H1 (cell line): ENCODE results near the gene DENND1A. TPM values are rescaled to one million over a fixed set of nuclear protein-coding genes. Genes with fewer than 3 reads are reported as not detected.

Experiments used
- CTCF ChIA-PET: fragments of 300-600 bp; sonication (Branson Sonifier 250); formaldehyde crosslinking; loops from one replicate; lab custom pipeline; 2021; ENCODE audit not compliant: partially characterized antibody; lab: Charles Lee
- POLR2A ChIA-PET: fragments of 300-600 bp; sonication (Branson Sonifier 250); formaldehyde crosslinking; loops from one replicate; lab custom pipeline; 2021; ENCODE audit warnings: inconsistent platforms; ENCODE audit not compliant: partially characterized antibody; lab: Charles Lee
- DNase-seq, 2 experiments: peaks; one replicate each; pipeline versions ENCODE4 v3.0.0 to v3.0.0-alpha.2; 2010 to 2022; ENCODE audit warnings: low spot score in 2 of 2, low read depth in 1 of 2, mixed read lengths in 1 of 2
- FAIRE-seq: peaks from 2 replicates; lab custom pipeline; 2011; peaks lifted over from hg19 to GRCh38; lab: Jason Lieb, UNC
- H2AFZ ChIP-seq: 2 replicates; pipeline ENCODE4 v1.8.1; 2012; ENCODE audit warnings: low read length, inconsistent platforms
- H2AK5ac ChIP-seq: 2 replicates; pipeline ENCODE4 v1.6.1; 2013; ENCODE audit warnings: low read depth, low read length
- H2BK120ac ChIP-seq: replicated peaks from 2 replicates; pipeline ENCODE3; 2013; ENCODE audit warnings: low read depth, low read length, inconsistent platforms
- H2BK12ac ChIP-seq: 2 replicates; pipeline ENCODE4 v1.6.1; 2013; ENCODE audit warnings: low read depth, low read length
- H2BK15ac ChIP-seq: 2 replicates; pipeline ENCODE4 v1.6.1; 2013; ENCODE audit warnings: low read length
- H2BK20ac ChIP-seq: 2 replicates; pipeline ENCODE4 v1.6.1; 2013; ENCODE audit warnings: low read length
- H2BK5ac ChIP-seq: 2 replicates; pipeline ENCODE4 v1.6.1; 2013; ENCODE audit warnings: low read depth, low read length
- H3K14ac ChIP-seq: 2 replicates; pipeline ENCODE4 v1.6.1; 2013; ENCODE audit warnings: inconsistent platforms; ENCODE audit not compliant: insufficient read length
- H3K18ac ChIP-seq: 2 replicates; pipeline ENCODE4 v1.6.1; 2013; ENCODE audit warnings: low read length; ENCODE audit errors: extremely low read depth
- H3K23ac ChIP-seq: 2 replicates; pipeline ENCODE4 v1.6.1; 2013; ENCODE audit warnings: inconsistent platforms; ENCODE audit not compliant: insufficient read length
- H3K23me2 ChIP-seq: 2 replicates; pipeline ENCODE4 v1.6.1; 2013; ENCODE audit warnings: low read depth, low read length
- H3K27ac ChIP-seq: 2 replicates; pipeline ENCODE4 v1.6.1; 2011; ENCODE audit warnings: low read depth, low read length, inconsistent platforms
- H3K27me3 ChIP-seq, 4 experiments: replicated peaks in 1 of 4; 1 replicate in 1 of 4; 2 replicates in 3 of 4; pipeline versions ENCODE4 v1.6.1 to v1.8.1; 2011 to 2013; ENCODE audit warnings: low read length in 3 of 4, mild to moderate bottlenecking in 3 of 4, inconsistent platforms in 2 of 4, mixed read lengths in 2 of 4, moderate library complexity in 1 of 4; ENCODE audit not compliant: control insufficient read depth in 3 of 4, insufficient read depth in 3 of 4; ENCODE audit errors: extremely low read depth in 1 of 4
- H3K36me3 ChIP-seq, 4 experiments: 2 replicates each; pipeline versions ENCODE4 v1.6.1 to v1.8.1; 2011 to 2013; ENCODE audit warnings: mild to moderate bottlenecking in 4 of 4, low read length in 3 of 4, moderate library complexity in 2 of 4, control low read depth in 1 of 4, inconsistent platforms in 1 of 4; ENCODE audit not compliant: insufficient read depth in 4 of 4, control insufficient read depth in 2 of 4
- H3K4ac ChIP-seq: replicated peaks from 2 replicates; pipeline ENCODE3; 2013; ENCODE audit warnings: low read length, low read depth, mixed read lengths, inconsistent platforms; ENCODE audit not compliant: insufficient read length
- H3K4me1 ChIP-seq, 4 experiments: replicated peaks in 1 of 4; 1 replicate in 1 of 4; 2 replicates in 3 of 4; pipeline versions ENCODE4 v1.6.1 to v1.8.1; 2011 to 2013; ENCODE audit warnings: low read length in 3 of 4, inconsistent platforms in 2 of 4, mixed read lengths in 1 of 4; ENCODE audit not compliant: insufficient read depth in 4 of 4, control insufficient read depth in 3 of 4
- H3K4me2 ChIP-seq, 2 experiments: 2 replicates each; pipeline versions ENCODE4 v1.6.1 to v1.8.1; 2011 to 2013; ENCODE audit warnings: low read depth in 2 of 2, low read length in 2 of 2, control low read depth in 1 of 2, inconsistent platforms in 1 of 2, mild to moderate bottlenecking in 1 of 2; ENCODE audit not compliant: insufficient read depth in 1 of 2
- H3K4me3 ChIP-seq, 4 experiments: fragments of 200-600, 300-600 bp in 1 of 4; sonication (generic), shearing (Covaris generic), sonication (Bioruptor Twin) in 1 of 4; 2 replicates each; pipeline versions ENCODE4 v1.5.1 to v1.8.1; 2011 to 2016; ENCODE audit warnings: low read length in 4 of 4, low read depth in 3 of 4, control low read depth in 2 of 4, inconsistent platforms in 2 of 4, mild to moderate bottlenecking in 2 of 4, mixed read lengths in 1 of 4, moderate library complexity in 1 of 4; ENCODE audit not compliant: insufficient read depth in 2 of 4; ENCODE audit errors: extremely low read depth in 1 of 4
- H3K56ac ChIP-seq: replicated peaks from 2 replicates; pipeline ENCODE3; 2013; ENCODE audit warnings: low read depth, mild to moderate bottlenecking, mixed read lengths, low read length, inconsistent platforms; ENCODE audit not compliant: insufficient read length
- H3K79me1 ChIP-seq: 2 replicates; pipeline ENCODE4 v1.6.1; 2013; ENCODE audit warnings: low read depth, low read length, control low read depth
- H3K79me2 ChIP-seq, 2 experiments: 2 replicates each; pipeline versions ENCODE4 v1.6.1 to v1.8.1; 2012 to 2013; ENCODE audit warnings: low read length in 2 of 2, mild to moderate bottlenecking in 2 of 2, inconsistent platforms in 1 of 2; ENCODE audit not compliant: insufficient read depth in 2 of 2, control insufficient read depth in 1 of 2
- H3K9ac ChIP-seq, 4 experiments: replicated peaks in 1 of 4; 1 replicate in 1 of 4; 2 replicates in 3 of 4; pipeline versions ENCODE4 v1.6.1 to v1.8.1; 2011 to 2013; ENCODE audit warnings: low read depth in 3 of 4, low read length in 3 of 4, control low read depth in 2 of 4, mild to moderate bottlenecking in 2 of 4, moderate library complexity in 2 of 4, inconsistent platforms in 1 of 4; ENCODE audit errors: extremely low read depth in 1 of 4
- H3K9me3 ChIP-seq, 2 experiments: 2 replicates each; pipeline versions ENCODE4 v1.6.1 to v1.8.1; 2012 to 2013; ENCODE audit warnings: mild to moderate bottlenecking in 2 of 2, moderate library complexity in 2 of 2, control low read depth in 1 of 2, inconsistent platforms in 1 of 2, low read depth in 1 of 2, low read length in 1 of 2, mixed read lengths in 1 of 2; ENCODE audit not compliant: insufficient read depth in 2 of 2
- H4K20me1 ChIP-seq, 2 experiments: replicated peaks in 1 of 2; 2 replicates each; pipeline versions ENCODE3 to v1.8.1; 2011 to 2013; ENCODE audit warnings: inconsistent platforms in 2 of 2, low read length in 2 of 2, mild to moderate bottlenecking in 1 of 2; ENCODE audit not compliant: insufficient read depth in 2 of 2, control insufficient read depth in 1 of 2
- H4K5ac ChIP-seq: 2 replicates; pipeline ENCODE4 v1.6.1; 2013; ENCODE audit warnings: low read length, low read depth, mixed read lengths, inconsistent platforms; ENCODE audit not compliant: insufficient read length
- H4K8ac ChIP-seq: 2 replicates; pipeline ENCODE4 v1.8.0; 2013; ENCODE audit warnings: mild to moderate bottlenecking, moderate library complexity, low read length, inconsistent platforms; ENCODE audit not compliant: insufficient read depth; ENCODE audit errors: extremely low read depth
- H4K91ac ChIP-seq: replicated peaks from 2 replicates; pipeline ENCODE3; 2013; ENCODE audit warnings: low read length, mixed read lengths, inconsistent platforms; ENCODE audit not compliant: insufficient read length
- CBX5 ChIP-seq: fragments of 300-800, 300-1000 bp; sonication (generic); IDR thresholded peaks from 2 replicates; pipeline ENCODE4 v1.7.1; 2016; ENCODE audit warnings: antibody characterized with exemption, low read length, low read depth
- CBX8 ChIP-seq: fragments of 300-800, 300-1000 bp; sonication (generic); IDR thresholded peaks from 2 replicates; pipeline ENCODE4 v1.7.1; 2016; ENCODE audit warnings: low read depth, low read length, borderline replicate concordance
- CREB1 ChIP-seq: IDR thresholded peaks from 2 replicates; pipeline ENCODE4 v1.6.1; 2012; ENCODE audit warnings: inconsistent platforms
- EZH2 ChIP-seq: fragments of 200-600 bp; sonication (generic); IDR thresholded peaks from 2 replicates; pipeline ENCODE4 v1.7.1; 2012; ENCODE audit warnings: low read depth, mild to moderate bottlenecking, moderate library complexity, low read length, inconsistent platforms; ENCODE audit not compliant: severe bottlenecking
- GABPA ChIP-seq: IDR thresholded peaks from 2 replicates; pipeline ENCODE4 v1.6.1; 2011; ENCODE audit warnings: mild to moderate bottlenecking, low read length, moderate library complexity, borderline replicate concordance; ENCODE audit not compliant: insufficient read depth
- JUND ChIP-seq: IDR thresholded peaks from 2 replicates; pipeline ENCODE4 v1.6.1; 2011; ENCODE audit warnings: mild to moderate bottlenecking, improper control_type of control experiment, low read length
- KDM5A ChIP-seq: fragments of 200-600 bp; IDR thresholded peaks from 2 replicates; pipeline ENCODE4 v1.7.1; 2012; ENCODE audit warnings: mild to moderate bottlenecking, low read length, inconsistent platforms, mixed read lengths
- RBBP5 ChIP-seq: IDR thresholded peaks from 2 replicates; pipeline ENCODE4 v1.7.1; 2012; ENCODE audit warnings: low read depth, mild to moderate bottlenecking, inconsistent platforms, low read length, moderate library complexity, borderline replicate concordance
- RFX5 ChIP-seq: IDR thresholded peaks from 2 replicates; pipeline ENCODE4 v1.6.1; 2011; ENCODE audit warnings: low read depth, low read length, improper control_type of control experiment, borderline replicate concordance
- RNF2 ChIP-seq: fragments of 200-900, 300-1000 bp; sonication (generic); IDR thresholded peaks from 2 replicates; pipeline ENCODE4 v1.7.1; 2016; ENCODE audit warnings: borderline replicate concordance, low read depth, mild to moderate bottlenecking, antibody characterized with exemption, low read length; ENCODE audit not compliant: poor library complexity, severe bottlenecking; ENCODE audit errors: missing control alignments
- SIX5 ChIP-seq: IDR thresholded peaks from 2 replicates; pipeline ENCODE4 v1.6.1; 2011; ENCODE audit warnings: mild to moderate bottlenecking, low read depth, low read length
- SP1 ChIP-seq: IDR thresholded peaks from 2 replicates; pipeline ENCODE4 v1.6.1; 2011; ENCODE audit warnings: low read depth, low read length
- SP4 ChIP-seq: IDR thresholded peaks from 2 replicates; pipeline ENCODE4 v1.6.1; 2012; ENCODE audit warnings: low read length, inconsistent platforms
- WGBS, 2 experiments: shearing (Covaris generic) in 1 of 2; methylation state at CpG; one replicate each; pipeline versions ENCODE4 v1.1.6 to v1.1.7; 2013 to 2015; ENCODE audit warnings: low lambda C conversion rate in 2 of 2, mixed read lengths in 2 of 2, inconsistent platforms in 1 of 2, low coverage in 1 of 2, missing lambda C conversion rate in 1 of 2; ENCODE audit not compliant: insufficient replicate concordance in 2 of 2, insufficient coverage in 1 of 2, insufficient read length in 1 of 2; ENCODE audit errors: extremely low coverage in 1 of 2, missing lambda C conversion rate in 1 of 2; 5-methylcytosine and 5-hydroxymethylcytosine counted together
- polyA plus RNA-seq, 7 experiments: library from polyadenylated mRNA; depleted of rRNA in 3 of 7; stranded (reverse) in 5 of 7; unstranded in 2 of 7; fragments of >200 nt in 5 of 7; fragments of 200-250 nt in 2 of 7; gene quantifications; 1 replicate in 5 of 7; 2 replicates in 1 of 7; 4 replicates in 1 of 7; pipeline versions ENCODE4 v1.2.1 to v1.2.3, GENCODE V29; 2011 to 2013; ENCODE audit warnings: missing spikeins in 2 of 7, mixed read lengths in 2 of 7
- total RNA-seq: library from RNA; stranded (reverse); fragmentation: NEBNext Ultra II Directional; extraction: Animal tissue kit (Norgen Biotek cat#: 25700); gene quantifications from 2 replicates; pipeline ENCODE4 v1.2.1, GENCODE V29; 2021
- TF ChIP-seq, protein P1 (sequence below): IDR thresholded peaks from 2 replicates; pipeline ENCODE4 v1.6.1; 2011; ENCODE audit warnings: low read depth, mild to moderate bottlenecking, low read length; ENCODE audit not compliant: insufficient read depth

The DENND1A gene
- total and polyA plus RNA-seq, 2 of the 8 experiments (the other 6 are each of a cell fraction or from before 2014, with no cell fraction given), result 24.1 to 26.4 TPM

GRCh38 chr9:123424131-123424530 lies 505.8 kb downstream of the DENND1A start:
- H3K4me3 ChIP-seq, result no peak overlapping the region
- no peak overlapping the region for H3K23ac ChIP-seq
- no peak overlapping the region for H3K56ac ChIP-seq
- H4K91ac ChIP-seq, result no peak overlapping the region
- no peaks in the 10 kb centered on the region for H3K79me2 ChIP-seq
- no peak overlapping the region for H3K4ac ChIP-seq
- no peaks in the 10 kb centered on the region for H3K36me3 ChIP-seq
- H3K27me3 ChIP-seq, result no peaks in the 10 kb centered on the region
- H3K9ac ChIP-seq, result no peak overlapping the region
- DNase-seq (no peak), FAIRE-seq (no peak)
- no peak overlapping the region for H2BK20ac ChIP-seq
- H4K8ac ChIP-seq, result no peak overlapping the region
- H2AK5ac ChIP-seq, result no peak overlapping the region
- H3K27ac ChIP-seq, result no peak overlapping the region
- no peak overlapping the region for H2BK120ac ChIP-seq
- peaks cover 5 to 14% (median 11%) of the 10 kb centered on the region in 4 experiments for H3K4me1 ChIP-seq
- H3K4me2 ChIP-seq, result no peak overlapping the region
- ChIA-PET POLR2A (interaction anchor here (0.7 kb wide), 1 partner anchor 8 kb away, joined by 4 read pairs; no protein-coding TSS in a partner anchor), CTCF (interaction anchor here (0.6 to 5.9 kb wide), 6 partner anchors 8 to 614 kb away, joined by 3 to 64 read pairs (median 6); no protein-coding TSS in a partner anchor)
- H3K79me1 ChIP-seq, result no peaks in the 10 kb centered on the region
- no peaks in the 10 kb centered on the region for H4K20me1 ChIP-seq
- no peak overlapping the region; the same call in 1 of the 2 replicates for H2BK12ac ChIP-seq
- no peak overlapping the region for H3K14ac ChIP-seq
- H2BK5ac ChIP-seq, result no peak overlapping the region
- no peak overlapping the region for H2AFZ ChIP-seq
- H3K23me2 ChIP-seq, result no peaks in the 10 kb centered on the region
- 93% methylated on average over 5 of the region's 5 CpGs; no CpG with 5 or more reads in 1 of the 2 experiments for WGBS, 2 experiments
- no peak overlapping the region for H3K18ac ChIP-seq
- H2BK15ac ChIP-seq, result peak overlapping the region; percentile 6; the same call in 1 of the 2 replicates
- no peaks in the 10 kb centered on the region for H3K9me3 ChIP-seq
- H4K5ac ChIP-seq, result no peak overlapping the region
- TF ChIP-seq RFX5 (no peak), SIX5 (no peak), JUND (no peak), SP1 (no peak), CBX5 (no peak), RBBP5 (no peak), EZH2 (no peak), KDM5A (no peak), SP4 (no peak), CBX8 (no peak), CREB1 (no peak), RNF2 (no peak), GABPA (no peak)
- TF ChIP-seq, protein P1, sequence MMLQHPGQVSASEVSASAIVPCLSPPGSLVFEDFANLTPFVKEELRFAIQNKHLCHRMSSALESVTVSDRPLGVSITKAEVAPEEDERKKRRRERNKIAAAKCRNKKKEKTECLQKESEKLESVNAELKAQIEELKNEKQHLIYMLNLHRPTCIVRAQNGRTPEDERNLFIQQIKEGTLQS, result no peak
